ENCODE results near the gene GPRC5B. TPM values are rescaled to one million over a fixed set of nuclear protein-coding genes. Genes with fewer than 3 reads are reported as not detected.
A peak's percentile ranks its signal among the peaks of the same experiment; 100 is the strongest.

Gene GPRC5B
- total RNA-seq, 1 donor, result under 0.01 TPM

- DNase-seq (ENCODE audit: low read depth in 2 of 3, low spot score in 2 of 3), result peak in 2 of 3 donors; percentile 33 to 61
Measured at GRCh38 chr16:19898924-19899604, 14.4 kb upstream of the GPRC5B start.

GRCh38 chr16:19898166-19898565 lies 13.5 kb upstream of the GPRC5B start:
- no peak for DNase-seq (ENCODE audit: low read depth in 2 of 3, low spot score in 2 of 3)

GRCh38 chr16:19896951-19897350 lies 12.3 kb upstream of the GPRC5B start:
- DNase-seq (ENCODE audit: low read depth in 2 of 3, low spot score in 2 of 3), result no peak

GRCh38 chr16:19894586-19894985 lies 9.9 kb upstream of the GPRC5B start:
- DNase-seq (ENCODE audit: low read depth in 2 of 3, low spot score in 2 of 3), result no peak

- DNase-seq (ENCODE audit: low read depth in 2 of 3, low spot score in 2 of 3), result no peak
Measured at GRCh38 chr16:19892902-19893301, 8.3 kb upstream of the GPRC5B start.

- DNase-seq (ENCODE audit: low read depth in 2 of 3, low spot score in 2 of 3), result no peak
Measured at GRCh38 chr16:19890901-19891300, 6.3 kb upstream of the GPRC5B start.

- no peak for DNase-seq (ENCODE audit: low read depth in 2 of 3, low spot score in 2 of 3)
Measured at GRCh38 chr16:19888834-19889233, 4.2 kb upstream of the GPRC5B start.

- peak; percentile 67 to 88 (median 72) for DNase-seq (ENCODE audit: low read depth in 2 of 3, low spot score in 2 of 3)
Measured at GRCh38 chr16:19886073-19886941, 1.7 kb upstream of the GPRC5B start.

GRCh38 chr16:19885451-19886072 lies 914 bp upstream of the GPRC5B start:
- no peak for DNase-seq (ENCODE audit: low read depth in 2 of 3, low spot score in 2 of 3)

- DNase-seq (ENCODE audit: low read depth in 2 of 3, low spot score in 2 of 3), result no peak
Measured at GRCh38 chr16:19883966-19884485, 622 bp downstream of the GPRC5B start.

GRCh38 chr16:19883296-19883965 lies 1.2 kb downstream of the GPRC5B start:
- DNase-seq (ENCODE audit: low read depth in 2 of 3, low spot score in 2 of 3), result peak in 1 of 3 donors; percentile 28

- DNase-seq (ENCODE audit: low read depth in 2 of 3, low spot score in 2 of 3), result no peak
Measured at GRCh38 chr16:19882646-19883045, 2.0 kb downstream of the GPRC5B start.

GRCh38 chr16:19882186-19882585 lies 2.5 kb downstream of the GPRC5B start:
- no peak for DNase-seq (ENCODE audit: low read depth in 2 of 3, low spot score in 2 of 3)

- DNase-seq (ENCODE audit: low read depth in 2 of 3, low spot score in 2 of 3), result no peak
Measured at GRCh38 chr16:19881783-19882182, 2.9 kb downstream of the GPRC5B start.

- DNase-seq (ENCODE audit: low read depth in 2 of 3, low spot score in 2 of 3), result no peak
Measured at GRCh38 chr16:19881028-19881427, 3.6 kb downstream of the GPRC5B start.

- no peak for DNase-seq (ENCODE audit: low read depth in 2 of 3, low spot score in 2 of 3)
Measured at GRCh38 chr16:19879241-19879792, 5.3 kb downstream of the GPRC5B start.

GRCh38 chr16:19878757-19879156 lies 5.9 kb downstream of the GPRC5B start:
- no peak for DNase-seq (ENCODE audit: low read depth in 2 of 3, low spot score in 2 of 3)

- DNase-seq (ENCODE audit: low read depth in 2 of 3, low spot score in 2 of 3), result no peak
Measured at GRCh38 chr16:19876501-19877059, 8.1 kb downstream of the GPRC5B start.

GRCh38 chr16:19875900-19876299 lies 8.7 kb downstream of the GPRC5B start:
- DNase-seq (ENCODE audit: low read depth in 2 of 3, low spot score in 2 of 3), result no peak
